Heart left ventricle (tissue), 13 donors: ENCODE measurements around the gene EXOC4.

ENCODE experiments used
- CTCF ChIP-seq, 12 donors: fragments of 200-600 bp; sonication (generic) in 4 of 12; IDR thresholded peaks; one replicate each; pipeline versions ENCODE4 v1.5.0 to v1.8.0; 2018 to 2022; ENCODE audit warnings: antibody characterized with exemption in 12 of 12, mild to moderate bottlenecking in 5 of 12
- POLR2A ChIP-seq, 2 donors: fragments of 450-650 bp; IDR thresholded peaks; one replicate each; pipeline ENCODE4 v1.6.1; 2017; ENCODE audit warnings: antibody characterized with exemption in 2 of 2, mild to moderate bottlenecking in 2 of 2, moderate library complexity in 2 of 2
- donor health status: ischemic (EF 13 %, LVEDD 7.1; RV severe dilation, severe dysfunction).
- donor health status: DM: no; HTN: yes; CAD: no.
- donor health status: DM: no; HTN: no; CAD: no.
- donor health status: ischemic (EF 25% LVEDD 6.9; RV normal size, moderate dysfunction).
- donor health status: ischemic (EF 25% LVEDD 5.7; RV mildly dilated, moderate dysfunction).
- donor health status: ischemic (EF 35%, LVEDD 5.7; RV mildly dilated, moderate dysfunction).
- donor health status: nonischemic (EF 11% LVEDD 7.7; RV severe dilation, severe dysfunction).
- donor health status: DM: yes; HTN: yes; CAD: no.
- donor health status: PGD.
- donor health status: ischemic (EF 29% LVEDD 5.4; RV normal size, mild dysfunction).
- donor health status: nonischemic (EF 23%, LVEDD 6.1; RV moderate dilation, normal function).

- TF ChIP-seq CTCF (IDR thresholded peaks at IDR 0.05): no peak
- TF ChIP-seq POLR2A (IDR thresholded peaks at IDR 0.05): no peak
Observed at GRCh38 chr7:133781486-133782090, 528.7 kb downstream of the EXOC4 start.
